Sigmoid colon (tissue), 4 donors: Measurements from ENCODE around the gene COL6A5.

Experiments used
- EP300 ChIP-seq, 4 donors: sonication (generic); formaldehyde crosslinking; IDR thresholded peaks; one replicate each; pipeline ENCODE4 v1.6.1; 2017; ENCODE audit warnings: antibody characterized with exemption in 4 of 4
- POLR2AphosphoS5 ChIP-seq, 4 donors: sonication (generic); formaldehyde crosslinking; IDR thresholded peaks; one replicate each; pipeline ENCODE4 v1.6.1; 2017; ENCODE audit warnings: antibody characterized with exemption in 4 of 4

GRCh38 chr3:130517602-130518001, 172.1 kb downstream of the COL6A5 start:
- TF ChIP-seq EP300 (IDR thresholded peaks at IDR 0.05) (no peak), POLR2AphosphoS5 (IDR thresholded peaks at IDR 0.05) (no peak)
